CD4-positive, alpha-beta T cell treated with Interleukin-17A for 4 hours (primary cell): Measurements from ENCODE around the gene DNAJB8.

Experiments
- DNase-seq: peaks from one replicate; pipeline ENCODE4 v3.0.0-alpha.2; 2020; ENCODE audit warnings: mixed read lengths

The DNAJB8 gene

DNA sequence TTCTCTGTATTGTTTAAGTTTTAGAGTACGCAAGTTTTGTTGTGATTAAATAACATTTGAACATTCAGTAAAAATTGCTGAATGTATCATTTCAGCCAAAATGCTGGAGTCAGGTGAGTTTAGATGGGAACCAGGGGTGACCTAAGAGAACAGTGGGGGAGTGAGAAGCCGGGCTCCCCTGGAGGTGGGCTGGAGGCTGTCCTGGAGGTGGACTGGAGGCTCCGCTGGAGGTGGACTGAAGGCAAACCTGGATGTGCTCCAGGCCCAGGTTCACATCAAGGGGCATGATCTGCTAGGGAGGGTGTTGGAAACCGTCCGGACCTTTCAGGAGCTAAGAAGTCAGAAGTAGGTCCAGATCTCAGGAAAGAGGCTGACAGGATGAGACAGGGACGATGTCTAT, 23.7 kb downstream of the DNAJB8 start:
- no peak for DNase-seq

DNA sequence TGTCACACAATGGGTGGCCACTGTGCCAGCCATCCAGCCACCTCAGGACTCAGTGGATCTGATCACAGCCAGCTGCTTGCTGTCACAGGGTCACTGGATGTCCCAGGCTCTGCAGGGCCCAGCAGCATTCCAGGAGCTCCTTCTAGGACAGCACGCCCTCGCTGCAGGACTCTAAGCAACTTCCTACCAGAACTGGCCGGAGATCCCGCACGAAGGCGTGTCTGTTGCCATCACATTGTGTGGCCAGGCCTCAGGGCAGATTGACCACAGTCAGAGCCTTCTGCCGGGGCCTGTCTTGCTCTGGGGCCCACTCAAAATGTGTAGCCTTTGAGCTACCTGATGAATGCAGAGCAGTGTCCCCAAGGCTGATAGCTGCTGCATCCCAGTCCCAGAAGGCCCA, 24.6 kb downstream of the DNAJB8 start:
- no peak for DNase-seq

DNA sequence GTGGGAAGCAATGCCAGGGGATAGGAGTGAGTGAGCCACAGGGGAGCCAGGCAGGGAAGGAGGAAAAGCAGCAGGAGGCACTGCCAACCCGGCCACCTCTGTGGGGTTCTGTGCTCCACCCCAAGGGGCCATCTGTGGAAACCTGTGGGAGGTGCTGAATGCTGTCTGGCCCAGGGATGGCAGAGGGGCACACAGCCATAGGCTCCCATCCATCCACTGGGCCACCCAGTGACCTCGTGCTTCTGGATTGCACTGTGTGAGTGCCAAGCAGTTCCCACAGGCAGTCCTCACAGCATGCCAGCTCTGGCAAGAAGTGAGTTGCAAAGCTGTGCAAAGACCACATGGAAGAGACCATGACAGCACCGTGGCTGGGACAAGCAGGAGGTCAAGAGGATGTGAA, 27.5 kb downstream of the DNAJB8 start:
- DNase-seq, result no peak

DNA sequence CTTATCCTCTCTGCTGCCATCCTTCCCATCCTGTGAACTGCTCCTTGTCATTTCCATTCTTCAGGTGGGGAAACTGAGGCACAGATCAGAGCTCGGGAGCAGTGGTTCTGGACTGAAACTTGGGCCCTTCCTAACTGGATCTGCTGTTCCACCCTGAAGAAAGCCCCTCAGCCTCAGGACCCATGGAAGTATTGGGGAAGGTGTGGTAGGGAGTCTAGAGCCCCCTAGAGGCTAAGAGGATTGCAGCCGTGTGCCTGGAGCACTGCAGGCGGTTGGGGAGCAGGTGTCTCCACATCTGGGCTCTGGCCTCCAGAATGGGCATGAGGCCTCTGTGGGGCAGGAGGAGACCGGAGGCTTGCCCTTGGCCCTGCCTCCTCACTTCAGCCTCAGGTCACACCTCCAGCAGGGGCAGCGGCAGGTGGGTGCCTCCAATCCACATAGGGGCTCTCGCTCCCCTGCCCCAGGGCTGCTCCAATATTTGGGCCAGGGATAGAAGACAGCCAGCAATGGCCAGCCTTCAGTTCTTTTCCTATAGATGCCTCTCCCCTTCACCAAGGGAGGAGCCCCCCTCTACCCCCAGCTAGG, 28.1 kb downstream of the DNAJB8 start:
- DNase-seq, result no peak

DNA sequence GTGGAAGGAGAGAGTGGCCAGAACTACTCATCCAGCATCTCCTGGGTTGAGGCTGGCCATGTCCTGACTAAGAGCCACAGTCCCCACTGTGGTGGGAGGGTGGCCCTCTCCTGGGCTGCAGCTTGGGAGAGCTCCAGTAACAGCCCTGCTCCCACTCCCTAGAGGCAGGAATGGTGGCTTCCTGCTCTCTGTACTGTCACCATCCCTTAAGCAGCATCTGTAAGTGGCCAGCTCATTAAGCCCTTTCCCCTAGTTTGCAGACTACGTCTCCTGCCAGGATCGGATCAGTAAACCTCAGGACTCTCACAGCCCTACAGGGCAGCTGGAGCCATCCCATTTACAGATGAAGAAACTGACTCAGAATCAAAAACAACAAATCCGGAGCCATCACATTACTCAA, 30.5 kb downstream of the DNAJB8 start:
- DNase-seq, result no peak

DNA sequence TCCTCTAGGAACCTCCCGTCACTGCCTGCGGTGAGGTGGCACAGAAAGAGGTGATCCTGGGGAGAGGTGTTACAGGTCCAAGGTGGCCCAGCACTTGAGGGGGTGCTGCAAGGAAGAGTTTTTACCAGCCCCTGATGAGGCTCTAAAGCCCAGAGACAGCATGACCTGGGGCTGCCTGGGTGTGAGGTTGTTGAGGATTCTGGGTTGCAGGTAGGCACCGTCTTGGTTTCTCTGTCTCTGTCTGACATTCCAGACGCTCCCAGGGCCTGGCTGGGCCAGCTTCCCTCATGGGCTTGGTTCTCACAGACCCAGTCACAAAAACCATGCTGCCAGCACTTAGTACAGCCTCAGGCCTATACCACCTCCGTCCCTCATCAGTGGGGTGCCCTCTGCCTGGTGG, 31.1 kb downstream of the DNAJB8 start:
- DNase-seq, result no peak

DNA sequence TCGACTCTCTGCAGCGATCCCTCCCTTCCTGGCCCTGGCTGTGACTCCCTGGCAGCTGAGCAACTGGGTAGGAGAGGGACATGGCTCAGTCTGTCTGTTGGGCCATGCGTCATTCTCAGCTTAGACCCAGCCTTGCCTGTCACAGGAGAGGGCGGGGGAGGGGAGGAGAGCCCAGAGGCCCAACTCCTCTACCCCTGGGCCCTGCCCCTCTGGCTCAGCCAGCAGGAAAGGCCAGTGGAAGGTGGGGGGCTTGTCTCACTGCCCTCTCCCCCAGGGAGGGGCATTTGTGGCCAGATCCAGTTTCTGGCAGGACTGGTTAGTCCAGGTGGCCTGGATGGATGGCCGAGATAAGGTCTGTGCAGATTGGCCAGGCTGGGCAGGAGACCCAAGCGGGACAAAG, 31.6 kb downstream of the DNAJB8 start:
- DNase-seq, result no peak

DNA sequence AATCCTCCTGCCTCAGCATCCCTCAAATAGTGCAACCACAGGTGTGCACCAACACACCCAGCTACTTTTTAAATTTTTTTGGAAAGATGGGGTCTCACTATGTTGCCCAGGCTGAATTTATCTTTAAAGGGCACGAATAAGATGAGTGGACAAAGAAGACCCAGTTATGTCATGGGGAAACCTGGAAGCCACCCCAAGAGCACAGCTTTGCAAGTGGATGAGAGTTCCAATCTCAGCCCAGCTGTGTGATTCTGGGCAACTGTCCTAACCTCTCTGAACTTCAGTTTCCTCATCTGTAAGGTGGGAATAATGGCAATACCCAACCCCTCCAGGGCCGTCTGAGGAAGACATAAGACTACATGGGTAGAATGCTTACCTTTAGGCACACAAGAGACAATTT, 32.2 kb downstream of the DNAJB8 start:
- no peak for DNase-seq

DNA sequence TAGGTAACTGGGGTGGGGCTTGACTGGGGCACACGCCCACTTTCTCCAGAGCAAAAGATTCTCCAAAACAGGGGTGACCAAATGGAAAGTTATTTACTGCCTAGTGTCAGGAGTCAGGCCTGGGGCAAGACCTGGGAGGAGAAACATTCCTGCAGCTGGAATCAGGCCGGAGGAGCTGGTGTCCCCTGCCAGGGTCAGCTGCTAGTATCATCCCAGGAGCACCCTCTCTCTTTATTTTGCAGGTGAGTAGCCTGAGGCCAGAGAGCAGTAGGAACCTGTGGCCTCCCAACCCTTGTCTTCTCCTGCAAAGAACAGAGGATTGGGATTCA, 32.9 kb downstream of the DNAJB8 start:
- DNase-seq, result no peak

DNA sequence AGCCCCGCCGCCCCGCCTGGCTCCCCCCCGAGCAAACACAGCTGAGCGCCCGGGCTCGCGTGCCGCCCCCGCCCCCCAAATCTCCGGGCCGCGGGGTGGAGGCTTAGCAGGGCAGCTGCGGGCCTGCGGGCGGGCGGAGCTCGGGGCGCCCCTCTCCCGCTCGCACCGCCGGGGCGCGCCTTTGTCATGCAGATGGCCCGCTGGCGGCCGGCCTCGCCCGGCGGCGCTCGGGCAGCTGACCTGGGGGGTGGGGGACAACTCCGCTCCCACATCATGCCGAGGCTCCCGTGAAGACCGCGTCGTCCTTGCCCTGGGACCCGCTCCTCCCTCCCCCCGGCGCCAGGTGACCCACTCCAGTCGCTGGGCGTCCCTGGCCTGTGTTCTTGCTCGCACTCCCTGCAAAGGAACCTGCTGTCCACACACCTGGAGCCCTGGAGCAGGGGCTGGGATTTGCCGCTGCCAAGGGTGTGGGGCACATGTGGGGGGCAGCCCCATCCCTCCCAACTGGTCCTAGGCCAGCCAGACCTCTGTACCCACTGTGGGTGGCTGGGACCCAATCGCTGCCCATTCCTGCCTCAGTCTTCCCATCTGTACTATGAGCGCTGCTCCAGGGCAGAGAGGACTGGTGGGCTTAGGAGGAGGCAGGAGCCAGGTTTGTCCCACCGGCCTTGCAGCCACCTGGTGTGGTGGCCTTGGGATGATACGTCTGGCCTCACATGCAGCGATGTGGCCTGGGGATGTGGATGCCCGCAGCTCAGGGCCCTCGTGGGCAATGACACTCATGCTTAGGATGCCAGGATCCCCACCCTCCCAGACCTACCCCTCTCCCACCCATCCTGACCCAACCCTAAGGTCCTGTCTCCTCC, 33.5 kb downstream of the DNAJB8 start:
- no peak for DNase-seq

DNA sequence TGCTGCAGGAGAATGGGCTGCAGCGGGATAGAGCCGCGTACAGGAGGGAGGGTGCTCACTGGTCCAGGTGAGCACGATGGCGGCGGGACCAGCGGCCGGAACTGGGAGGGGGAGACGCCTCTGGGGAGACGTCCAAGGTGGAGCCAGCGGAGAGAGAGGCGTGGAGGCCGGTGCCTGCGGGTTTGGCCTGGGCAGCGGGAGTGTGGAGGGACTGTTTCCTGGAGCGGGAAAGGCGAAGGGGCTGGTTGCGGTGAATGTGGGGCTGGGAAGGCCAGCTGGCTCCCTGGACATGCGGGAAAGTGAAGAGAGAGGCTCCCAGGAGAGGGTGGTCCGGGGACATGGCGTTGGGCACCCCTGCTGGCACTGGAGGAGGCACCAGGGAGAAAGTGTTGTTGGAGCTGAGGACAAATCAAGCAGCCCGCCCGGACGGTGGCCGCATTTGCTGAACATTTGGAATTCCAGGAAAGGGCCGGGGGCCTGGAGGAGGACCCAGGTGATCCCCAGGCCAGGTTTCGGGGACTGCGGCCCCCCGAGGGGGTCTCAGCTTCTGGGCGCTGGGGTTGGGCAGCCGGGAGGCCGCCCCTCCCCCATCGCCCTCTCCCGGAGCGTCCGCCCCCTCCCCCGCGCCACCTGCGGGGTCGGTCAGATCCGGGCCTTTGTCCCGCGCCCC, 34.3 kb downstream of the DNAJB8 start:
- no peak for DNase-seq

DNA sequence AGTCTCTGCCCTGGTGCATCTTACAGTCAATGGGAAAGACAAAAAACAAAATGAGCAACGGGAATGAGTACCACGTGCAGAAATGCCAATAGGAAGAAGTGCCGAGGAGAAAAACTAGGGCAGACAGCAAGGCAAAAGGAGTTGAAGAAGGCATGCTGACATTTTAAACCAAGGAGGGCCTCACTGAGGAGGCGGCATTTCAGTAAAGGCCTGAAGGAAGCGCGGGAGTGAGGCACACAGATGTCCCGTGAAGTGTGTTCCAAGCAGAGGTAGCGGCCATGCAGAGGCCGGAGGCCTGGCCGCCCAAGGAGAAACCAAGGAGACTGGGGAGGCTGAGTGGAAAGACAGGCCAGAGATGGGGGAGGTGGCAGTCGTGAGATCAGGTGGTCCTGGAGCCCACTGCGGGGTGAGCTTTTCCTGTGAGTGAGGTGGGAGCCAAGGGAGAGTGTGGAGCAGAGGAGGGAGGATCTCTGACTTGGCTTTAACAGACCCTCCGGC, 34.8 kb downstream of the DNAJB8 start:
- DNase-seq, result no peak

DNA sequence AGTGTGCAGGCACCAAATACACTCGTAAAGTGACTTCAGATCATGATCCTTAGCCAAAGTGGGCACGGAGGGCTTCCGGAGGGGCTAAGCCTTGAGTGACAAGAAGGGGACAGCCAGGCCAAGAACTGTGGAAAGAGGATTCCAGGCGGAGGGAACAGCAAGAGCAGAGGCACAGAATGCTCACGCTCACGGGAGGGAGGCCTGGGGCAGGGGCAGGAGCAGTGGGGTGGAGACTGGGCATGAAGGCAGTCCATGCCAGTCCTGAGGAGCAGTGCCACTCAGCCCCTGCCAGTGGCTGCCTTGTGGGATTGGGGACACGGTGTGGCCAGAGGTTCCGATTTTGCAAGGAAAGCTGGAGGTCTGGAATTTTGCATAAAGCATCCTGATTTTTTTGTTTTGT, 36.0 kb downstream of the DNAJB8 start:
- no peak for DNase-seq

DNA sequence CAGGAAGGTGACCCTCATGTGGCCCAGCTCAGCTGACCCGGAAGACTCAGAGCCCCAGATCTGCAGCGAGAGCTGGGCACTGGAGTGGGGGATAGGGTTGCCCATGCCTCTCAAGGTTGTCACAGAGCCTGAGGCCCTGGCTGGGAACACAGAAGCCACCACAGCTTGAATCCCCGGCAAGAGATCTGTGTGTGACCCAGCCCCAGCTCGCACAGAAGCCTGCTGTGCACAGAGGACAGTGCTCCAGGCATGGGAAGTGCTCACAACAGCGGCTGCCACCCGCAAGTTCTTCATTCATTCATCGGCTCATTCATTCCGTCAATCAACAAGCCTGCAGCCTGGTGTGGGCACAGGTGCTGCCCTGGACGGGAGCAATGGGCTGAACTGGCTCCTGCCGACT, 36.4 kb downstream of the DNAJB8 start:
- DNase-seq, result no peak

DNA sequence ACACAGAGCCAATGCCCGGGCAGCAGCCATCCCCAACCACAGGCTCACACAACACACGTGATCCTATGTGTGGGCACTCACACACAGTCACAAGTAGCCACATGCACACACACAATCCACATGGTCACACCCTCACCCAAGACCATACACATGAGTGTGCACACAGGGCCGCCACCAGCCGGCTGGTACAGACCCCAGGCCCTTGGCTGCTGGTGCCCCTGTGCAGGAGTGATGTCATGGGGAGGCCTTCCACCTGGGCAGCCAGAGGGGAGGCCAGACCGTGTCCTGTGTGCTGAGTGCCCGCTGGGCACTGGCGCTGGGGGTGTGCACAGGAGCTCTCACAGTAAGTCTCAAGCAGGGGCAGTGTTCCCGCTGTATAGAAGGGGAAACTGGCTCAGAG, 36.9 kb downstream of the DNAJB8 start:
- no peak for DNase-seq

DNA sequence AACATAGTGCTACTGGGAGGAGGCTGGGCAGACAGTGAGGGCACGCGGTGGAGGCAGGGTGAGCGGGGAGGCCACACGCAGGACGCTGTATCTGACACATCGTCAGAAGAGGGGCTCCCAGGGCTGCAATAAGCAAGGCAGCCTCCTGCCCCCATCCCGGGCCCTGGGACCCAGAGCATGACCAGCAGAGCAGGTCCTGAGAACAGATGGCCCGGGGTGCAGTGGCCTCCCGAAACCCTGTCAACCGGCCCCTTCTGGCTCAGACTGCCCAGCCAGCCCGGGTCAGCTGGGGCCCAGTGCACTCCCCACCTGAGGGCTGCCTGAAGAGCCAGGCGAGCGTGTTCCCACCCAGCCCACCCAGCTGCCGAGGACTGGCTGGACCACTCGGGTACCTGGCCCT, 37.4 kb downstream of the DNAJB8 start:
- DNase-seq, result no peak

DNA sequence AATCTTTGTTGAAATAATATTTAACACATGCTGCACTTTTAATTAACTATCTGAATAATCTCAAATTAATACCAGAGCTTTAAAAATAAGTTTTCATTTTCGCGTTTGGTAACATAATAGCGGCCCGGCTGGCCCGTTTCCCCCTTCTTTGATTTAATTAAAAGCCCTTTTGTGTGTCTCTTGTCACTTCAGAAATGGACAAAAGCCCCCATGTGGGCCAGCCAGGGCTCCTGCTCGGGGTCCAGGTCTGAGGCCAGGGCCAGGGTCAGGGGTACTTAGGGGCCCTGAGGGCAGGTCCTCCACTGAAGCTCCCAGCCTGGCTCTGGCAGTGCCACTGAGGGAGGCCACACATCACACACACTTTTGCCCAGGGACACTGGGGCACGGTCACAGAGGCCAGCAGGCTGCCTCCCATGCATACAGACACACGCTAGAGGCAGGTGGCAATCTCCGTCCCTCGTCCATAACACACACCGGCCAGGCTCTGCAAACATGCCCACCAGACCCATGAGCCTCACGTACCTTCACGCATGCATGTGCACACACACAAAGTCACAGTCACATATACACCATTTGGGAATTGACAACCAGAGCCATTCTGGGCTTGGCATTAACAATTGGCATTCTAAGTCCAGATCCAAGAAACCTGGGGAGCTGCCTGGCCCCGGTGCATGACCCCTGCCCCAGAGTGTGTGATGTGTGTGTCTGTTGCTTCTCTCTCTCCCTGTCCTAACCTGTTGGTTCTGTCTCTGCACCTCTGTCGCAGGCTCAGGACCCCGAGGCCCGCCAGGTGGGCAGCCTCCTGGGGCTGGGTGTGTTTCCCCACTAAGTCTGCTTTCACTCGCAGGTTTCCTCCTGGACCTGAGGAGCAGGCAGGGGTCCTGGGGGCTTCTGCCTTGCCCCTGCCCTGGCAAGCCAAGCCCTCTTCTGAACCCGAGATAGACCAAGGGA, 38.5 kb downstream of the DNAJB8 start:
- DNase-seq, result no peak

DNA sequence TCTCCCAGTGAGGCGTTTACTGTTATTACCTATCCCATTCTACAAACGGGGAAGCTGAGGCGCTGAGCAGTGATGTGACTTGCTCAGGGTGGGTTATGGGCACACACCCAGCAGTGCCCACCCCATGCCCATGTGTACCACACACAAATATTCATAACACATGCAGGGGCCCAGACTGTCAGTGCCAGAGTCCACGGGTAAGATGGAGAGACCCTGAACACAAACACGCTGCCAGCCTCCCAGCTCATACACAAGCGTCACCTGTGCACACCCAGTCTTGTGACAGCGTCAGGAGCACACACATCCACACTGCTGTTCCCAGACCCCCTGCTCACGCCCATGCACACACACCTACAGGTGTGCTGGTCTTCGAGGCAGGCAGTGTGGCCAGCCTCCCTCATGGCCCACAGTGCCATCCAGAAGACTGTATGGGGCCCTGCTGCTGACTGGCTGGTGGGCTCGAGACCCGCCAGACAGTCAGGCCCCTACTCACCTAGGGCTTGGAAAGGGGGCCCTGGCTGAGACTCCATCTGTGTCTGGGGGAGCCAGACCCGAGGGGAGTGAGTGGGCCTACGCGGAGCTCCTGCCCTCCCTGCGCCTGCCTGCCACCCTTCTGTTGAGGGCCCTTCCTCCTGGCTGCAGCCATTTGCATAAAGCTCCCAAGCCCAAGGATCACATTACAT, 39.4 kb downstream of the DNAJB8 start:
- DNase-seq, result no peak

DNA sequence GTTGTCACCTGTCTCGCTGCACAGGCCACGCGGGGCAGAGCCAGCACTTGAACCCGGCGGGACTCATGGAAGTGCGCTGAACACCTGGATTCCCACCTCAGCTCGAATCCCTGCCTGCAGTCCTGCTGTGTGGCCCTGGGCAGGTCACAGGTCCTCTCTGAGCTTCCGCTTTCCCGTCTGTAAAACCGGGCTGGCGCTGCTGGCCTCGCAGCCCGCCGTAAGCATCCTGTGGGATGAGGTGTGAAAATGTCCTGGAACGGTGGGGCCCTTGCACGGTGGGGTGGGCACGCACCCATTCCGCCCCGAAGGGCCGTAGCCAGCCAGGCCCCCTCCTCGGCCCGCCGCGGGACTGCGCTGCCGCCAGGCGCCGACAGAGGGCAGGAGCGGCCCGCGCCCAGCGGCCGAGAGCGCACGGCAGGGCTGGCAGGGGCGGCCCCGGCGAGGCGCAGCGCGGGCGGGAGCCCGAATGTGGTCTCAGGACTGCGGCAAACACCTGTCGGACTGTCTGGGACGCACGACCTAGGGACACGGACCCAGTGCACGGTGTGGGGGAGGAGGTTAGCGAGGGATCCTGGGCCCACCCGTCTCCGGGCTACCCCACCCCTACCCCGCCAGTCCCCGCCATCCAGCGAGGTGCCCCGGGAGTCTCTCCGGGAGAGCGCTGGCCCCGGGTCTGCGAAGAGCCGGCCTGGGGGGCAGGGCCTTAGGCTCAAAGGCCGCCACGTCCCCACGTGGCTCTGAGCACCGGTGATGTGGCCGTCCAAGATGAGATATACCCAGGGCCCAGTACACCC, 40.4 kb downstream of the DNAJB8 start:
- peak; percentile 63 for DNase-seq

DNA sequence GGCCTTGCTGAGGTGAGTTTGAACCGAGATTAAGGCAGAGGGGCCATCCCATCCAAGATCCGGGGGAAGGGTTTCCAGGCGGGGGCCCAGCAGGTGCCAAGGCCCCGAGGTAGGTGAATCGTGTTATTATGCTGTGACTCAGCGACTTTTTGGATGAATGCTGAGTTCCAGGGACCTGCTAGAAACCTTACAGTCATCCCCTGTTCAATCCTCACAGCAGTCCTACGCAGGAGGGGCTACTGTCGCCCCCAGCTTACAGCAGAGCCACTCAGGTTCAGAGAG, 40.9 kb downstream of the DNAJB8 start:
- no peak for DNase-seq

DNA sequence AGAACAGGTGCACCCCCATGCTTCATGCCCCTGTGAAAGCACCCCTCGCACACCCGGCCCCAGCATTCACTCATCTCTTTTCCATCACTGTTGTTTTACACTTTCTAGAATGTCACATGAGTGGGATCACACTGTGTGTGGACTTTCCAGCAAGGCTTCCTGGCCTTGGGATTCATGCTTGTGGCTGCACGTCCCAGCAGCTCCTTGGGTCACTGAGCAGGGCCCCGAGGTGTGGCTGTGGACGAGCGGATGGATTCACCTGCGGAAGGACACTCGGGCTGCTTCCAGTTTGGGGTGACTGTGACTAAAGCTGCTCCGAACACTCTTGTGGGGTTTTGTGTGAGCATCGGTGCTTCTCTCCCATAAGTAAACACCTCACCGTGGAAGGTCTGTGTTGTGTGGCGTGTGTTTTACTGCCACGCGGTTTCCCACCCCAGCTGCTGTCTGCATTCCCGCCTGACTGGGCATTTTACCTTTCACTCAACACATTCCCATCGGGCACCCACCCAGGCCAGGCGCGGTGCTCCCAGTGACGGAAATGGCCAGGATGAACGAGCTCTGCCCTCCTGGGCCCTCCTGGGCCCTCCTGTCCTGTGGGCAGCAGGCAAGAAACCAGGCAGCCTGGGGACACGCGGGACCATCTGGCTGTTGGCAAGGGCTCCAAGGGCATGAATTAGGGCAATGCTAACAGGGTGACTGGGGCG, 41.4 kb downstream of the DNAJB8 start:
- DNase-seq, result no peak
